ENCODE results near the gene PAGE2B. TPM values are rescaled to one million over a fixed set of nuclear protein-coding genes. Genes with fewer than 3 reads are reported as not detected.
A peak's percentile ranks its signal among the peaks of the same experiment; 100 is the strongest.
"Not testable (repeated sequence)": the region's sequence is repeated elsewhere in the genome, so short reads cannot be mapped to it uniquely, and the experiment has no call there.

PAGE2B gene
- total RNA-seq, 1 donor from 2014 or later, result not detected

DNA sequence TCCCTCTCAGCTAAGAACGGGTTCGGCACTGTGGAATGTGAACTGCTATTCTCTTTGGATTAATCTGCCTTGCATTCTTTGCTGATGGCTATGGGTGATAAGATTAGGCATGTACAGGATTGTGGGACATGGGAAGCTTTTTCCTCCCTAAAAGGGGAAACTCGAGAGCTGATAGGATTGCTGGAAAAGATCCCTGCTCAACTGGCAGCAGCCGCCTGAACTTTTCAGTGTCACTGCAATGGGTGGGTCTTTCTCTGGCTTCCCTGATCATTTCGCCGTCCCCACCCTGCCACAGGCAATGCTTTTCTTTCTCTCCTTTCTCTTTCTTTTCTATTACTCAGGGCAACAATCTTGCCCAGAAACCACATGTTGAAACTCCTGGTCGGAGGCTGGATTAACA, 34.5 kb downstream of the PAGE2B start:
- Mint-ChIP-seq H3K27me3 (ENCODE audit: low read depth) (no peaks in the 10 kb centered on the region), H3K4me3 (no peak overlapping the region), H3K36me3 (ENCODE audit: low read depth) (no peaks in the 10 kb centered on the region), H3K9me3 (peaks cover 7% of the 10 kb centered on the region), H3K27ac (ENCODE audit: unreplicated experiment) (no peak overlapping the region), H3K4me1 (peaks cover 5% of the 10 kb centered on the region)
- no peak for DNase-seq (ENCODE audit: low read depth, low spot score)
- TF ChIP-seq, protein P1, sequence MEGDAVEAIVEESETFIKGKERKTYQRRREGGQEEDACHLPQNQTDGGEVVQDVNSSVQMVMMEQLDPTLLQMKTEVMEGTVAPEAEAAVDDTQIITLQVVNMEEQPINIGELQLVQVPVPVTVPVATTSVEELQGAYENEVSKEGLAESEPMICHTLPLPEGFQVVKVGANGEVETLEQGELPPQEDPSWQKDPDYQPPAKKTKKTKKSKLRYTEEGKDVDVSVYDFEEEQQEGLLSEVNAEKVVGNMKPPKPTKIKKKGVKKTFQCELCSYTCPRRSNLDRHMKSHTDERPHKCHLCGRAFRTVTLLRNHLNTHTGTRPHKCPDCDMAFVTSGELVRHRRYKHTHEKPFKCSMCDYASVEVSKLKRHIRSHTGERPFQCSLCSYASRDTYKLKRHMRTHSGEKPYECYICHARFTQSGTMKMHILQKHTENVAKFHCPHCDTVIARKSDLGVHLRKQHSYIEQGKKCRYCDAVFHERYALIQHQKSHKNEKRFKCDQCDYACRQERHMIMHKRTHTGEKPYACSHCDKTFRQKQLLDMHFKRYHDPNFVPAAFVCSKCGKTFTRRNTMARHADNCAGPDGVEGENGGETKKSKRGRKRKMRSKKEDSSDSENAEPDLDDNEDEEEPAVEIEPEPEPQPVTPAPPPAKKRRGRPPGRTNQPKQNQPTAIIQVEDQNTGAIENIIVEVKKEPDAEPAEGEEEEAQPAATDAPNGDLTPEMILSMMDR (conservative IDR thresholded peaks at IDR 0.05), result no peak

DNA sequence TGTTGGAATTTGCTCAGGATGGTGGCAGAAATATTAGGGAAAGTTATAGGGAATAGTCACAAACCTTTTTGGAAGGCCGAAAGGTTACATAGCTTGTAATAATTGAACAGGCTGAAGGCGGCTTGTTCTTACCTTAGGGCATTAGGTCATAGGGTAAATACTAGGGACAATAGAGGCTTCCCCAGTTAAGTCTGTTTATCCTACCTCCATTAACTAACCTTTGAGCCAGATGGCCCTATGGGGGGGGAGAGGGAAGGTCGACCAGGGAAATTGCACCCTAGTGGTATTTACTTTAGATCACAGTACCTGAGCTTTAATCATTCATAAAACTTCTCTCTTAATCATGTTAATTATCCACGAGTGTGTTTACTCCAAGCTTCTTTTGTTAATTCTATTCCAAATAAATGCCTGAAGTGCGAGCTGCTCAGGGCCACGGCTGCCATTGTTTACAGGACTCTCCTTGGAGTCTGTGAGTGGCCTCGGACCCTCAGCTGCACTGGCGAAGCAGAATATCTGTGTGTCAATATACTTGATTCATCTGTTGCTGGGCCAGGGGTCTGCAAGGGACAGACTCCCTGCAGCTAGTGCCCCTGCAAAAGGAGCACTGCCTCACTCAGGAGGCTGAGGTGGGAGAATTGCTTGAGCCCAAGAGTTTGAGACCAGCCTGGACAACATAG, 36.9 kb downstream of the PAGE2B start:
- TF ChIP-seq, protein P1 (conservative IDR thresholded peaks at IDR 0.05), result no peak
- H3K27me3 Mint-ChIP-seq (ENCODE audit: low read depth), result no peaks in the 10 kb centered on the region
- no peak overlapping the region for H3K27ac Mint-ChIP-seq (ENCODE audit: unreplicated experiment)
- no peak for DNase-seq (ENCODE audit: low read depth, low spot score)
- no peaks in the 10 kb centered on the region for H3K36me3 Mint-ChIP-seq (ENCODE audit: low read depth)
- peaks cover 12% of the 10 kb centered on the region for H3K4me1 Mint-ChIP-seq
- peaks cover 5% of the 10 kb centered on the region for H3K9me3 Mint-ChIP-seq
- no peak overlapping the region for H3K4me3 Mint-ChIP-seq

DNA sequence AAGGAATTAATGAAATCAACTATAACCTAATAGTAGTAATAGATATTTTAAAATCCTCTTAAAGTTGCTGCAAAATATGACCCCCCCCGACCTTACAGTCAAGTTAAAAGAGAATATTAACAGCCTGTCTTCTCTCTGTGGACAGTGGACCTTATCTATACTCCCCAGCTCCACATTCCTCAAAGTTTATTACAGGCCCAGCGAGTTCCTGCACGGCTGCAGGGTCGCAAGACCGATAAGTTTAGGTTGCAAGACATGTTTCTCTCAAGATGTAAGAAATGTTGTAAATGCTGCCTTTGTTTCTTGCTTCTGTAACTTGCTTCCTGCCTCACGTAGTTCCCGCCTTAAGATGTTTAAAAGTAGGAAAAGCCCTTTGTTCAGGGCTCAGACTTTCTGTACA, 41.8 kb downstream of the PAGE2B start:
- peak overlapping the region; percentile 97 for H3K27ac Mint-ChIP-seq (ENCODE audit: unreplicated experiment)
- not testable (repeated sequence) for H3K27me3 Mint-ChIP-seq (ENCODE audit: low read depth); DNase-seq (ENCODE audit: low read depth, low spot score); H3K36me3 Mint-ChIP-seq (ENCODE audit: low read depth); H3K9me3 Mint-ChIP-seq; H3K4me3 Mint-ChIP-seq
- peaks cover 26% of the 10 kb centered on the region for H3K4me1 Mint-ChIP-seq

DNA sequence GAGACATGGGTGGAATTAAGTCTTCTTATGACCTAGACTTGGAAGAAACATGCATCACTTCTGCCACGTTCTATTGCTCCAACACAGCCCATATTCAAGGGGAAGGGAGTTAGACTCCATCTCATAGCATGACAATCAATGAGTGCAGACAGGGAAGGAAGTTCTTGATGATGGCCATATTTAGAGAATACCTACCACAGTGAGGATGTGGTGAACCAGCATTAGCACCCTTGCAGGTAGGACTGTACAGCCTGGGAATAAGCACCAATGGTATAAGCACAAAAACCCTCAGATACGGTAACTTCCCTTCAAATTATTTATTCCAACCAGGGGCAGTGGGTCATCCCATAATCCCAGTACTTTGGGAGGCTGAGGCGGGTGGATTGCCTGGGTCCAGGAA, 43.7 kb downstream of the PAGE2B start:
- Mint-ChIP-seq H3K27me3 (ENCODE audit: low read depth) (no peaks in the 10 kb centered on the region), H3K4me1 (peaks cover 26% of the 10 kb centered on the region), H3K4me3 (no peak overlapping the region), H3K36me3 (ENCODE audit: low read depth) (no peaks in the 10 kb centered on the region), H3K9me3 (no peaks in the 10 kb centered on the region), H3K27ac (ENCODE audit: unreplicated experiment) (no peak overlapping the region)
- no peak for DNase-seq (ENCODE audit: low read depth, low spot score)
- TF ChIP-seq, protein P1 (conservative IDR thresholded peaks at IDR 0.05), result no peak

DNA sequence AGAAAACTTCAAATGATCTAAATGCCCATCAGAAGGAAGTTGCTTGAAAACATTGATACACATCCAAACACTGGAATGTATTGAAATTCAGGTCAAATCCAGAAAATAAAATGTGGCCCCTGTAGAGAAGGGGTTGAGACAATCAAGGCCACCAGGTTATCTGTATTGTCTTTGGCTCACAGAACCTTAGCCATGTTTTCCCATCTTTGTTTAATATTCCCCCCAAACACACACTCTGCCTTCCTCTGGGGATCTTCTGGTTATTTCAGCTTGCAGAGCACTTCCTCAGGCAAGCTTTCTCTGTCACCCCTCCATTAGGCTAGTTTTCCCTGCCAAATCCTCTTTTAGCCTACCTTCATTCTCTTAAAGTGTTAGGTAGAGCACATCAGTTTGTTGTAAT, 44.4 kb downstream of the PAGE2B start:
- DNase-seq (ENCODE audit: low read depth, low spot score), result no peak
- H3K27me3 Mint-ChIP-seq (ENCODE audit: low read depth), result no peaks in the 10 kb centered on the region
- peaks cover 26% of the 10 kb centered on the region for H3K4me1 Mint-ChIP-seq
- TF ChIP-seq, protein P1 (conservative IDR thresholded peaks at IDR 0.05), result no peak
- no peaks in the 10 kb centered on the region for H3K36me3 Mint-ChIP-seq (ENCODE audit: low read depth)
- H3K9me3 Mint-ChIP-seq, result peaks cover 2% of the 10 kb centered on the region
- no peak overlapping the region for H3K27ac Mint-ChIP-seq (ENCODE audit: unreplicated experiment)
- no peak overlapping the region for H3K4me3 Mint-ChIP-seq

DNA sequence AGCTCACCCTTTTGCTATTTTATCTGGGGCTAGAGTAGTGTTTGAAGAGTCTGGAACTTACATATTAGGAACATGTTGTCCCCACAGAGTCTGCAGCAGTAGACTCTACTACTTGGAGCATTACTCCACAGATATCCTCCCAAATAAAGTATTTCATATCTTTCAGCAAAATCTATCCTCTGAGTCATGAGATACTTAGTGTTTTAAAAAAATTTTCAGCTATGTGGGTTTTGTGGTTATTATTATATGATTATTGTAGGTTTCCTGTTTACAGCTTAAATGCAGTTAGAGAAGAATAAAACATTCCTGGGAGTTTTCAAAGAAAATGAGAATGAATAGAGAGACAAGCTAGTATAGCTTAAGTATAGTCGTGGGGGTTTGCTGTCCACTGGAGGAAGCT, 44.9 kb downstream of the PAGE2B start:
- Mint-ChIP-seq H3K27ac (ENCODE audit: unreplicated experiment) (no peak overlapping the region), H3K9me3 (peaks cover 2% of the 10 kb centered on the region), H3K4me1 (peaks cover 26% of the 10 kb centered on the region), H3K27me3 (ENCODE audit: low read depth) (no peaks in the 10 kb centered on the region), H3K36me3 (ENCODE audit: low read depth) (no peaks in the 10 kb centered on the region), H3K4me3 (no peak overlapping the region)
- DNase-seq (ENCODE audit: low read depth, low spot score), result no peak
- TF ChIP-seq, protein P1 (conservative IDR thresholded peaks at IDR 0.05), result no peak
